SK-N-SH (cell line): ENCODE measurements around the gene SSBP2. TPM values are rescaled to one million over a fixed set of nuclear protein-coding genes. Genes with fewer than 3 reads are reported as not detected.

Source experiments
- CTCF ChIA-PET: fragments of 300-600, 350-600 bp; formaldehyde crosslinking; extraction: SDS; loops from one replicate; lab custom pipeline; 2021; lab: Yijun Ruan, JAX
- POLR2A ChIA-PET: fragments of 350-600 bp; sonication (Branson Sonifier 250); formaldehyde crosslinking; extraction: SDS; loops from one replicate; lab custom pipeline; 2020; ENCODE audit warnings: antibody characterized with exemption, inconsistent platforms; lab: Yijun Ruan, JAX
- DNase-seq: peaks from one replicate; pipeline ENCODE4 v3.0.0; 2012
- H2AFZ ChIP-seq: fragments of 200-600 bp; sonication (generic); 2 replicates; pipeline ENCODE4 v1.8.1; 2016; ENCODE audit warnings: antibody characterized with exemption, mild to moderate bottlenecking, low read depth
- H3F3A ChIP-seq: fragments of 200-600 bp; sonication (generic); replicated peaks from 2 replicates; pipeline ENCODE3; 2016; ENCODE audit warnings: antibody characterized with exemption, mild to moderate bottlenecking; ENCODE audit not compliant: insufficient read depth
- H3K27ac ChIP-seq, 2 experiments: fragments of 200-500 bp in 1 of 2; fragments of 200-600 bp in 1 of 2; sonication (Bioruptor generic) in 1 of 2; sonication (generic), shearing (Covaris generic) in 1 of 2; 2 replicates each; pipeline versions ENCODE4 v1.5.1 to v1.6.1; 2014 to 2016; ENCODE audit warnings: low read depth in 2 of 2, inconsistent platforms in 1 of 2, low read length in 1 of 2, mild to moderate bottlenecking in 1 of 2, mixed read lengths in 1 of 2
- H3K27me3 ChIP-seq: fragments of 200-600 bp; sonication (generic), shearing (Covaris generic); 2 replicates; pipeline ENCODE4 v1.6.1; 2016; ENCODE audit warnings: mixed run types; ENCODE audit not compliant: insufficient read depth
- H3K36me3 ChIP-seq, 2 experiments: fragments of 200-500 bp in 1 of 2; fragments of 200-600 bp in 1 of 2; sonication (Bioruptor generic) in 1 of 2; sonication (generic) in 1 of 2; replicated peaks in 1 of 2; 2 replicates each; pipeline versions ENCODE3 to v1.5.1; 2014 to 2016; ENCODE audit warnings: low read length in 1 of 2, mild to moderate bottlenecking in 1 of 2; ENCODE audit not compliant: insufficient read depth in 2 of 2, control insufficient read depth in 1 of 2
- H3K4me1 ChIP-seq, 2 experiments: fragments of 200-500 bp in 1 of 2; fragments of 200-600 bp in 1 of 2; sonication (Bioruptor generic) in 1 of 2; sonication (generic), shearing (Covaris generic) in 1 of 2; 2 replicates each; pipeline versions ENCODE4 v1.5.1 to v1.6.1; 2014 to 2016; ENCODE audit warnings: low read depth in 1 of 2, low read length in 1 of 2, mixed run types in 1 of 2; ENCODE audit not compliant: insufficient read depth in 2 of 2, control insufficient read depth in 1 of 2
- H3K4me2 ChIP-seq: fragments of 200-600 bp; sonication (generic), shearing (Covaris generic); 2 replicates; pipeline ENCODE4 v1.6.1; 2017; ENCODE audit warnings: mixed run types
- H3K4me3 ChIP-seq, 2 experiments: fragments of 200-500 bp in 1 of 2; fragments of 200-600 bp in 1 of 2; sonication (Bioruptor generic) in 1 of 2; sonication (generic), shearing (Covaris generic) in 1 of 2; 2 replicates each; pipeline versions ENCODE4 v1.5.1 to v1.8.1; 2014 to 2016; ENCODE audit warnings: low read depth in 2 of 2, inconsistent platforms in 1 of 2, low read length in 1 of 2, mild to moderate bottlenecking in 1 of 2, mixed read lengths in 1 of 2, moderate library complexity in 1 of 2
- H3K79me2 ChIP-seq: fragments of 200-600 bp; sonication (generic); 2 replicates; pipeline ENCODE4 v1.8.1; 2017; ENCODE audit warnings: mild to moderate bottlenecking; ENCODE audit not compliant: insufficient read depth
- H3K9ac ChIP-seq: fragments of 200-600 bp; sonication (generic); 2 replicates; pipeline ENCODE4 v1.6.1; 2017; ENCODE audit warnings: mixed run types
- H3K9me2 ChIP-seq: fragments of 200-600 bp; sonication (generic); 2 replicates; pipeline ENCODE4 v1.6.1; 2017; ENCODE audit warnings: mixed run types
- H3K9me3 ChIP-seq: fragments of 200-600 bp; sonication (generic); 2 replicates; pipeline ENCODE4 v1.6.1; 2017; ENCODE audit warnings: mixed run types, mild to moderate bottlenecking, moderate library complexity
- H4K20me1 ChIP-seq: fragments of 200-600 bp; sonication (generic); 2 replicates; pipeline ENCODE4 v1.6.1; 2017; ENCODE audit warnings: mild to moderate bottlenecking, mixed run types; ENCODE audit not compliant: insufficient read depth
- CHD2 ChIP-seq: fragments of 150-350 bp; IDR thresholded peaks from 2 replicates; pipeline ENCODE4 v1.6.1; 2018; ENCODE audit warnings: low read length; ENCODE audit not compliant: partially characterized antibody
- EP300 ChIP-seq, 2 experiments: IDR thresholded peaks; 2 replicates each; pipeline versions ENCODE4 v1.4.0 to v1.6.1; 2012; ENCODE audit warnings: borderline replicate concordance in 1 of 2, low read depth in 1 of 2, low read length in 1 of 2
- FOXJ3 ChIP-seq: sonication (generic); formaldehyde crosslinking; IDR thresholded peaks from 2 replicates; pipeline ENCODE4 v1.5.1; 2020; ENCODE audit warnings: mild to moderate bottlenecking, missing genetic modification reagents
- GABPA ChIP-seq: IDR thresholded peaks from 2 replicates; pipeline ENCODE4 v1.4.0; 2012; ENCODE audit warnings: low read depth, mild to moderate bottlenecking
- NFIC ChIP-seq: IDR thresholded peaks from 2 replicates; pipeline ENCODE4 v1.4.0; 2012; ENCODE audit warnings: borderline replicate concordance
- NRF1 ChIP-seq: IDR thresholded peaks from 2 replicates; pipeline ENCODE4 v1.6.1; 2012; ENCODE audit warnings: low read depth, mild to moderate bottlenecking, low read length
- REST ChIP-seq: IDR thresholded peaks from 2 replicates; pipeline ENCODE4 v1.6.1; 2012; ENCODE audit warnings: mild to moderate bottlenecking, low read depth, low read length, moderate library complexity
- RXRA ChIP-seq: IDR thresholded peaks from 2 replicates; pipeline ENCODE4 v1.4.0; 2012; ENCODE audit warnings: low read depth, mild to moderate bottlenecking, borderline replicate concordance
- SIN3A ChIP-seq: IDR thresholded peaks from 2 replicates; pipeline ENCODE4 v1.6.1; 2012; ENCODE audit warnings: low read depth, mild to moderate bottlenecking, low read length, moderate library complexity, borderline replicate concordance
- TAF1 ChIP-seq: IDR thresholded peaks from 2 replicates; pipeline ENCODE4 v1.6.1; 2012; ENCODE audit warnings: low read depth, mild to moderate bottlenecking, low read length, moderate library complexity, borderline replicate concordance
- YY1 ChIP-seq: IDR thresholded peaks from 2 replicates; pipeline ENCODE4 v1.4.0; 2012; ENCODE audit warnings: low read depth, mild to moderate bottlenecking
- WGBS: methylation state at CpG from one replicate; pipeline ENCODE4 v1.1.6; 2017; ENCODE audit warnings: low lambda C conversion rate; 5-methylcytosine and 5-hydroxymethylcytosine counted together
- polyA plus RNA-seq, 3 experiments: library from polyadenylated mRNA; depleted of rRNA; stranded (reverse); fragments of >200 nt; gene quantifications; 2 replicates each; pipeline ENCODE4 v1.2.3, GENCODE V29; 2012
- TF ChIP-seq, protein P1 (sequence below): fragments of 150-350 bp; IDR thresholded peaks from 2 replicates; pipeline ENCODE4 v1.6.1; 2016; ENCODE audit warnings: mild to moderate bottlenecking, low read depth, low read length
- TF ChIP-seq, protein P2 (sequence below): IDR thresholded peaks from 2 replicates; pipeline ENCODE4; 2012

The SSBP2 gene
- polyA plus RNA-seq, 1 of the 3 experiments (the other 2 are of a cell fraction), result 35.3 TPM

GRCh38 chr5:81650987-81651386, 99.9 kb downstream of the SSBP2 start:
- no peaks in the 10 kb centered on the region; the same call in 1 of the 2 replicates for H4K20me1 ChIP-seq
- no peak overlapping the region for H3K4me2 ChIP-seq
- H3K27me3 ChIP-seq, result no peaks in the 10 kb centered on the region
- no peak for DNase-seq
- no peak overlapping the region for H2AFZ ChIP-seq
- H3K9me2 ChIP-seq, result no peaks in the 10 kb centered on the region
- no peak overlapping the region for H3K4me3 ChIP-seq
- peaks cover 9% of the 10 kb centered on the region for H3F3A ChIP-seq
- TF ChIP-seq NFIC (no peak), FOXJ3 (CRISPR knock-in tag) (no peak)
- TF ChIP-seq, all 33 proteins: peak for 0
- H3K4me1 ChIP-seq, result no peaks in the 10 kb centered on the region
- 90% methylated on average over 1 of the region's 1 CpG for WGBS
- H3K9ac ChIP-seq, result no peak overlapping the region
- H3K36me3 ChIP-seq, result peaks cover 0 to 14% of the 10 kb centered on the region in 2 experiments
- no peaks in the 10 kb centered on the region for H3K9me3 ChIP-seq
- H3K27ac ChIP-seq, result no peak overlapping the region
- H3K79me2 ChIP-seq, result no peaks in the 10 kb centered on the region; the same call in 1 of the 2 replicates
- CTCF ChIA-PET, result interaction anchor here (0.6 kb wide), 2 partner anchors 93 to 514 kb away, joined by 3 to 4 read pairs; no protein-coding TSS in a partner anchor
- POLR2A ChIA-PET, result no interaction called here

DNA sequence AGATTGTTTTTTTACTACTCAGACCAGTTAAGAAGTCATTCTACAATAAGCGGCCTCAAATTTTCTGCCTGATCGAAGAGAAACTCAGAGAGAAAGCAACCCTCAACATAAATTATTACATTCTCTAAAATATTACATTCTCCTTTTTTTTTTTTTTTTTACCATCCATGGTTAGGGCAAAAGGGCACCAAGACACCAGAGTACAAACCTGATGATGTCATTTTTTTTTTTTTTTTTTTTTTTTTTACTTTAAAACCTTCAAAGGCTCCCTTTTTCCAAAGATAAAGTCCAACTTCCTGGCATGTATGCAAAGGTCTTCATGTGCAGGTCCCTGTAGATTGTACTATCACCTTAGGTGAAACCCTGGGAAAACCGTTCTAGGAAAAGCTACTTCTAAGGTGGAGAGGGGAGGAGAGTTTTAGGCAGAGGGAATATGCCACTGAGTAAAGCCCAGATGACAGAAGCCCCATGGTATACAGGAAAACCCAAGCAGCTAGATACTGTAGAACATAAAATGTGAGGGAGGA, 104.4 kb downstream of the SSBP2 start:
- Histone ChIP-seq H3K79me2 (no peaks in the 10 kb centered on the region), H3F3A (peaks cover 9% of the 10 kb centered on the region), H3K9me3 (no peaks in the 10 kb centered on the region), H3K9me2 (no peaks in the 10 kb centered on the region), H3K4me3 (no peak overlapping the region), H3K4me2 (no peak overlapping the region), H3K4me1 (no peaks in the 10 kb centered on the region), H3K9ac (no peak overlapping the region), H2AFZ (no peak overlapping the region), H3K27me3 (no peaks in the 10 kb centered on the region), H4K20me1 (no peaks in the 10 kb centered on the region; the same call in 1 of the 2 replicates), H3K36me3 (peaks cover 0 to 14% of the 10 kb centered on the region in 2 experiments), H3K27ac (no peak overlapping the region)
- 95% methylated on average over 3 of the region's 3 CpGs for WGBS
- TF ChIP-seq EP300 (IDR thresholded peaks at IDR 0.05; ENCODE audit: borderline replicate concordance in 1 of 2, low read depth in 1 of 2, low read length in 1 of 2), result no peak
- TF ChIP-seq, protein P1, sequence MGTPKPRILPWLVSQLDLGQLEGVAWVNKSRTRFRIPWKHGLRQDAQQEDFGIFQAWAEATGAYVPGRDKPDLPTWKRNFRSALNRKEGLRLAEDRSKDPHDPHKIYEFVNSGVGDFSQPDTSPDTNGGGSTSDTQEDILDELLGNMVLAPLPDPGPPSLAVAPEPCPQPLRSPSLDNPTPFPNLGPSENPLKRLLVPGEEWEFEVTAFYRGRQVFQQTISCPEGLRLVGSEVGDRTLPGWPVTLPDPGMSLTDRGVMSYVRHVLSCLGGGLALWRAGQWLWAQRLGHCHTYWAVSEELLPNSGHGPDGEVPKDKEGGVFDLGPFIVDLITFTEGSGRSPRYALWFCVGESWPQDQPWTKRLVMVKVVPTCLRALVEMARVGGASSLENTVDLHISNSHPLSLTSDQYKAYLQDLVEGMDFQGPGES, result no peak
- TF ChIP-seq SIN3A, result no peak
- no peak for TF ChIP-seq NRF1
- no peak for TF ChIP-seq FOXJ3 (CRISPR knock-in tag)
- TF ChIP-seq, protein P2, sequence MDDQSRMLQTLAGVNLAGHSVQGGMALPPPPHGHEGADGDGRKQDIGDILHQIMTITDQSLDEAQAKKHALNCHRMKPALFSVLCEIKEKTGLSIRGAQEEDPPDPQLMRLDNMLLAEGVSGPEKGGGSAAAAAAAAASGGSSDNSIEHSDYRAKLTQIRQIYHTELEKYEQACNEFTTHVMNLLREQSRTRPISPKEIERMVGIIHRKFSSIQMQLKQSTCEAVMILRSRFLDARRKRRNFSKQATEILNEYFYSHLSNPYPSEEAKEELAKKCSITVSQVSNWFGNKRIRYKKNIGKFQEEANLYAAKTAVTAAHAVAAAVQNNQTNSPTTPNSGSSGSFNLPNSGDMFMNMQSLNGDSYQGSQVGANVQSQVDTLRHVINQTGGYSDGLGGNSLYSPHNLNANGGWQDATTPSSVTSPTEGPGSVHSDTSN, result no peak
- TF ChIP-seq REST, result no peak
- TF ChIP-seq RXRA, result no peak
- TF ChIP-seq GABPA, result no peak
- no peak for TF ChIP-seq TAF1
- no peak for TF ChIP-seq NFIC
- no peak for TF ChIP-seq CHD2
- no peak for TF ChIP-seq YY1
- ChIA-PET CTCF (no interaction called here), POLR2A (no interaction called here)
- no peak for DNase-seq
